DOHH2 (cell line): ENCODE measurements around the gene ZSWIM6.

Experiments
- H3F3A ChIP-seq: fragments of 200-600 bp; sonication (generic), shearing (Covaris generic); 2 replicates; pipeline ENCODE4 v1.6.0; 2016; ENCODE audit warnings: antibody characterized with exemption, mild to moderate bottlenecking; ENCODE audit not compliant: control insufficient read depth, insufficient read depth
- H3K27ac ChIP-seq: fragments of 200-600 bp; sonication (generic); 2 replicates; pipeline ENCODE4 v1.5.1; 2014; ENCODE audit warnings: low read depth, mild to moderate bottlenecking, low read length, moderate library complexity
- H3K27me3 ChIP-seq: fragments of 200-600 bp; sonication (generic); 2 replicates; pipeline ENCODE4 v1.6.1; 2014; ENCODE audit warnings: mild to moderate bottlenecking, low read length, mixed read lengths; ENCODE audit not compliant: control insufficient read depth
- H3K36me3 ChIP-seq: fragments of 200-600 bp; sonication (generic); 2 replicates; pipeline ENCODE4 v1.6.1; 2014; ENCODE audit warnings: mild to moderate bottlenecking, low read length, moderate library complexity, mixed read lengths; ENCODE audit not compliant: control insufficient read depth
- H3K4me1 ChIP-seq: fragments of 200-600 bp; sonication (generic); 2 replicates; pipeline ENCODE4 v1.6.1; 2014; ENCODE audit warnings: mild to moderate bottlenecking, low read length, mixed read lengths; ENCODE audit not compliant: control insufficient read depth
- H3K4me2 ChIP-seq: fragments of 200-600 bp; sonication (generic); 2 replicates; pipeline ENCODE4 v1.6.0; 2014; ENCODE audit warnings: mild to moderate bottlenecking, low read length, moderate library complexity
- H3K4me3 ChIP-seq: fragments of 200-600 bp; sonication (generic); 2 replicates; pipeline ENCODE4 v1.5.1; 2014; ENCODE audit warnings: mild to moderate bottlenecking, low read length, mixed read lengths
- H3K79me2 ChIP-seq: fragments of 200-600 bp; sonication (generic); 2 replicates; pipeline ENCODE4 v1.6.1; 2014; ENCODE audit warnings: mild to moderate bottlenecking, low read length, mixed read lengths; ENCODE audit not compliant: control insufficient read depth
- H3K9me2 ChIP-seq: fragments of 200-600 bp; sonication (generic); replicated peaks from 2 replicates; pipeline ENCODE4 v1.6.1; 2014; ENCODE audit warnings: mild to moderate bottlenecking, low read length, mixed read lengths; ENCODE audit not compliant: control insufficient read depth
- H3K9me3 ChIP-seq: fragments of 200-600 bp; sonication (generic); 2 replicates; pipeline ENCODE4 v1.6.1; 2014; ENCODE audit warnings: antibody characterized with exemption, low read length, mixed read lengths; ENCODE audit not compliant: control insufficient read depth, insufficient read depth
- H4K20me1 ChIP-seq: fragments of 200-600 bp; sonication (generic); 2 replicates; pipeline ENCODE4 v1.6.0; 2014; ENCODE audit warnings: low read depth, mild to moderate bottlenecking, antibody characterized with exemption, low read length, moderate library complexity; ENCODE audit not compliant: control insufficient read depth, insufficient read depth
- CTCF ChIP-seq: fragments of 200-600 bp; sonication (generic); IDR thresholded peaks from one replicate; pipeline ENCODE4 v1.5.1; 2014; ENCODE audit warnings: antibody characterized with exemption, mild to moderate bottlenecking, low read depth, low read length; ENCODE audit not compliant: poor library complexity, severe bottlenecking
- EZH2phosphoT487 ChIP-seq: fragments of 200-600 bp; sonication (generic); IDR thresholded peaks from 2 replicates; pipeline ENCODE4 v1.6.1; 2017; ENCODE audit warnings: borderline replicate concordance, mild to moderate bottlenecking, antibody characterized with exemption, low read length, moderate library complexity, mixed read lengths

ZSWIM6 gene

DNA sequence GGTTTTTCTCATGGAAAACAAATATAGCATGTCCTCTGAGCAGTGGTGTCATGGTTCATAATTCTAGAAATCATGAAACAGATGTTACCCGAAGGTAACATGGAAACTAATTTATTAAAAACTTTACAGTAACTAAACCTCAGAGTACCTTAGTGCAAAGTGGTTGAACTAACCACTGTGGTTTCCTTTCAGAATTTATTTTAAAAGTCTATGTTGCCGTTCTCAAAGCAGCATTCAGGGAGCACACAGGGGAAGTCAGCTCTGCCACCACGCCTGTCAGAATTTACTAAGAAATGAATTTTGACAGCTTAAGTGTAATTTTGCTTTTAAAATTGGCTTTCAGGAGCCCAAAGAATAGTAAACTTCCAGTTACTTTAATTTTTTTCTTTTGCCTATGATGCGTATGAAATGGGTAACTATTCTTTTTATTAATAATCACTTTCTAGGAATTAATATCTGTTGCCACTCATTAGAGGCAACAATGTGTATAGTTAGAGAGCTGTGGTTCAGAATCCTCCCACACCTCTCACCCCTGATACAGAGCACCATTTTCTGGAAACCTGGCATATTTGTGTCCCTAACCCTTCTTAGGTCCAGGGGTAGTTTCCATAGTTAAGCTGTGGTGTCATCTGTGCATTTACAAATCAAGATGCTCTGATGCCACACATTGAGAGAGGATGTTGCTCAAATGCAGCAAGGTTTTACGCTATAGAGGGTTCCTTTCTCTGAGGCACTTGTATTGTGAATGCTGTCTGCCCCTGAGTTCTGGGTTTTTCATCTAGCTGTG lies 202.6 kb downstream of the ZSWIM6 start:
- no peaks in the 10 kb centered on the region for H3F3A ChIP-seq
- H3K9me2 ChIP-seq, result no peaks in the 10 kb centered on the region
- H3K27ac ChIP-seq, result no peak overlapping the region
- no peak overlapping the region for H3K4me3 ChIP-seq
- H4K20me1 ChIP-seq, result no peaks in the 10 kb centered on the region
- no peaks in the 10 kb centered on the region for H3K9me3 ChIP-seq
- H3K4me2 ChIP-seq, result no peak overlapping the region
- no peaks in the 10 kb centered on the region for H3K36me3 ChIP-seq
- H3K27me3 ChIP-seq, result no peaks in the 10 kb centered on the region
- TF ChIP-seq CTCF (no peak), EZH2phosphoT487 (no peak)
- no peaks in the 10 kb centered on the region for H3K4me1 ChIP-seq
- no peaks in the 10 kb centered on the region for H3K79me2 ChIP-seq

- Histone ChIP-seq H3K36me3 (no peaks in the 10 kb centered on the region), H3K9me2 (no peaks in the 10 kb centered on the region), H3K4me1 (no peaks in the 10 kb centered on the region), H3K79me2 (no peaks in the 10 kb centered on the region), H3K4me3 (no peak overlapping the region), H3K4me2 (no peak overlapping the region), H3K9me3 (no peaks in the 10 kb centered on the region), H3K27ac (no peak overlapping the region), H3F3A (no peaks in the 10 kb centered on the region), H3K27me3 (no peaks in the 10 kb centered on the region), H4K20me1 (no peaks in the 10 kb centered on the region)
- TF ChIP-seq CTCF (no peak), EZH2phosphoT487 (no peak)
Observed at GRCh38 chr5:61535828-61536227, 203.8 kb downstream of the ZSWIM6 start.

- Histone ChIP-seq H3K27ac (no peak overlapping the region), H3K4me1 (no peaks in the 10 kb centered on the region), H3K4me3 (no peak overlapping the region), H3K9me2 (no peaks in the 10 kb centered on the region), H4K20me1 (no peaks in the 10 kb centered on the region), H3K79me2 (no peaks in the 10 kb centered on the region), H3K36me3 (no peaks in the 10 kb centered on the region), H3F3A (no peaks in the 10 kb centered on the region), H3K9me3 (no peaks in the 10 kb centered on the region), H3K27me3 (no peaks in the 10 kb centered on the region), H3K4me2 (no peak overlapping the region)
- TF ChIP-seq CTCF (no peak), EZH2phosphoT487 (no peak)
Observed at GRCh38 chr5:61536922-61537321, 204.9 kb downstream of the ZSWIM6 start.
